Head of caudate nucleus (tissue), 42 donors: ENCODE results near the gene MAP4K3.
"Not testable (repeated sequence)": the region's sequence is repeated elsewhere in the genome, so short reads cannot be mapped to it uniquely, and the experiment has no call there.

ENCODE experiments used
- DNase-seq, 42 donors: peaks; one replicate each; pipeline versions ENCODE4 v3.0.0 to v3.0.0-alpha.2; 2020 to 2021; ENCODE audit warnings: mixed read lengths in 7 of 42
- intact Hi-C: fragments of 100-400 bp; cut with DNase I; formaldehyde crosslinking; loops from one replicate; pipeline ENCODE4 v1.15.0; 2022

The MAP4K3 gene

GRCh38 chr2:39334529-39334928 is 102.6 kb downstream of the MAP4K3 start:
- intact Hi-C loops, result no loop called here

DNA sequence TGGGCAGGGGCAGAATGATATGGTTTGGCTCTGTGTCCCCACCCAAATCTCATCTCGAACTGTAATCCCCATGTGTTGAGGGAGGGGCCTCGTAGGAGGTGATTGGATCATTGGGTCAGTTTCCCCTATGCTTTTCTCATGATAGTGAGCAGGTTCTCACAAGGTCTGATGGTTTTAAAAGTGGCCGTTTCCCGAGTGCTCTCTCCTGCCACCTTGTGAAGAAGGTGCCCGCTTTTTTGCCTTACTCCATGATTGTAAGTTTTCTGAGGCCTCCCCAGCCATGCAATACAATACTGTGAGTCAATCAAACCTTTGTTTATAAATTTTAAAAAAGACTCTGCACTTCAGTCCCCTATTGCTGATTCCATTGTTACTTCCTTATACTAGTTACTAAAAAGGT is 110.4 kb downstream of the MAP4K3 start:
- intact Hi-C loops, result no loop called here
- no peak for DNase-seq

More at GRCh38 chr2:39334529-39334928, 102.6 kb downstream of the MAP4K3 start:
- no peak for DNase-seq

- intact Hi-C loops, result no loop called here
- no peak for DNase-seq
Observed at GRCh38 chr2:39325966-39326365, 111.1 kb downstream of the MAP4K3 start.

GRCh38 chr2:39321056-39322035 is 115.7 kb downstream of the MAP4K3 start:
- DNase-seq, intact Hi-C loops: not testable (repeated sequence)

DNA sequence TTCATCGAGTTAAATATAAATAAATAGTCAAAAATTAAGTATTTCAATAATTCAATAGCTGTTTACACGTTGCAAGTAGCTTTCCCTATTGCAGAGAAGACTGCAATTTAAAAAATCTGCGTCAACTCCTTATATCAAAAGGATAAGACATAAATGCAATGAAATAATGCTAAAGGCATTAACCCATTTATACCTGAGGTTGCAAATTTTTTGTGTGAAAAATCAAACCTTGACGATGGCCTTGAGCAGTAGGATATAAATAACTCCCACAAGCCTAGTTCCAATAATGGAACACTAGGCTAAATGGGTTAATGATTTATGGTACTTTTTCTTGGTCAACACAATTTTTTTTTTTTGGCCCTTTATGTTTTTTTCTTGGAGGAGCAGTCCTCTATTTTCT is 116.9 kb downstream of the MAP4K3 start:
- DNase-seq, result no peak
- intact Hi-C loops, result no loop called here

- no peak for DNase-seq
- intact Hi-C loops, result no loop called here
Observed at GRCh38 chr2:39313575-39313974, 123.5 kb downstream of the MAP4K3 start.

- DNase-seq, result no peak
- intact Hi-C loops, result no loop called here
Observed at GRCh38 chr2:39311469-39311868, 125.6 kb downstream of the MAP4K3 start.

DNA sequence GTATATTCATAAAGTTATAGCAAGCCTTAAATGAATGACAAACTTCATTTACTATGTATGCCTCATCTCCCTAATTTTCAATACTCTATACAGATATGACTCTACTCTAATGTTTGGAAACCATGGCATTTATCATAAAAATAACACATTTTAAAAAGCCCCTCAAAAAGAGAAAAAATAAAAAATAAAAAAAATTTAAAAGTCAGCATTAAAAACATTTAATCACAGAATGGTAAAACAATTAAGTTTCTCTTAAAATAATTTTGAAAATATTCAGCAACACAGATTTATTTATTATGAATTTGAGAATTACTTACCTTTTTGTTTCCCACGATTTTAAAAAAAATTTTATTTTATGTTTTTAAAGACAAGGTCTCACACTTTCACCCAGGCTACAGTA is 128.3 kb downstream of the MAP4K3 start:
- DNase-seq, result no peak
- intact Hi-C loops, result no loop called here

DNA sequence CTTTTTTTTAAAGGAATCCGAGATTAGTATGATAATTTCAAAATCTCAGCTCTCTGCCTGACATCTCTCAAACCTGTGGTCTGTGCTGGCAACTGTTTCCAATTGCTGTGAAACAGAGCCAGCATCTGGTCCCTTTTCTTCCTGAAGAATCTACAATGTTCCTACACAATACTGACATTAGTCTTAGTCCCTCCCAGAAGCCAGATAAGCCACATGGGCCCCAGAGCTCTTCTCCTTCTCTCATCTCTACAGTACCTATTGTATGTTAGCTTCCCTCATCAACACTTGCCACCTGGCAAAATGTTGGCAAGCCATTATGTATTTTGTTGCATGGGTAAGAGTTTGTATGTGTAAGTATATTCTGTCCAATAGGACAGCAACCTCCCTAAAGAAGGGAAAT is 130.5 kb downstream of the MAP4K3 start:
- no peak for DNase-seq
- intact Hi-C loops, result no loop called here

- no peak for DNase-seq
- intact Hi-C loops, result no loop called here
Observed at GRCh38 chr2:39304729-39305128, 132.4 kb downstream of the MAP4K3 start.

DNA sequence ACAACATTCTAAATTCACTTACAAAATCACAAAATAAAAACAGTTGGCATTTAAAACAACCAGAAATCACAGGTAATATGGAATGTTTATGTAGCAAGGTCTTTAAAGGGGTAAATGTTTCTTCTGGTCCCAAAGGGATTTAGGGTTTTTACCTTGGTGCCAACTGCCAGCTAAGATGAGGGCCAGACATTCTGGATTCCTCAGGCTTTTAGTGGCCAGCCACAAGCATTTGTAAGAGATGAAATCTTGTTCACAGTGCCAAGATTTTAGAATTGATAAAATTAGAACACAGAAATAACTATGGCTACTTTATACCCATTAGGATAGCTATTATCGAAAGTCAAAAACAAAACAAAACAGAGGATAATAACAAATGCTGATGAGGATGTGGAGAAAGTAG is 132.9 kb downstream of the MAP4K3 start:
- intact Hi-C loops, result no loop called here
- DNase-seq, result no peak

DNA sequence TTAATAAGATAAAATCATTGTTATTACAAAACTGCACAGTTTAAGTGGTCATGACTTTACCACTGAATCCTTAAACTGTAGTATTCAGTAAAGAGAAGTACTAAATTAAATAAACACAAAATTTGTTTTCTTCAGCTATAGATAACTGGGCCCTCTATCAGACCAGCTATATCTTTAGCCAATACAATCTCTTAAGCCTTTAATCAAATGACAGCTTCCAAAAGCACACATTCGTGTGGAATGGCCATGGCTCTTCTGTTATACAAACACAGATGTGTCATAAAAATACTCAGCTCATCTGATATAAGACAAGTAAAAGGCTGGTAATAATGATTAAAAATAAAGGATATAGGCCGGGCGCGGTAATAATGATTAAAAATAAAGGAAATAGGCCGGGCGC is 135.7 kb downstream of the MAP4K3 start:
- intact Hi-C loops, result no loop called here
- no peak for DNase-seq

DNA sequence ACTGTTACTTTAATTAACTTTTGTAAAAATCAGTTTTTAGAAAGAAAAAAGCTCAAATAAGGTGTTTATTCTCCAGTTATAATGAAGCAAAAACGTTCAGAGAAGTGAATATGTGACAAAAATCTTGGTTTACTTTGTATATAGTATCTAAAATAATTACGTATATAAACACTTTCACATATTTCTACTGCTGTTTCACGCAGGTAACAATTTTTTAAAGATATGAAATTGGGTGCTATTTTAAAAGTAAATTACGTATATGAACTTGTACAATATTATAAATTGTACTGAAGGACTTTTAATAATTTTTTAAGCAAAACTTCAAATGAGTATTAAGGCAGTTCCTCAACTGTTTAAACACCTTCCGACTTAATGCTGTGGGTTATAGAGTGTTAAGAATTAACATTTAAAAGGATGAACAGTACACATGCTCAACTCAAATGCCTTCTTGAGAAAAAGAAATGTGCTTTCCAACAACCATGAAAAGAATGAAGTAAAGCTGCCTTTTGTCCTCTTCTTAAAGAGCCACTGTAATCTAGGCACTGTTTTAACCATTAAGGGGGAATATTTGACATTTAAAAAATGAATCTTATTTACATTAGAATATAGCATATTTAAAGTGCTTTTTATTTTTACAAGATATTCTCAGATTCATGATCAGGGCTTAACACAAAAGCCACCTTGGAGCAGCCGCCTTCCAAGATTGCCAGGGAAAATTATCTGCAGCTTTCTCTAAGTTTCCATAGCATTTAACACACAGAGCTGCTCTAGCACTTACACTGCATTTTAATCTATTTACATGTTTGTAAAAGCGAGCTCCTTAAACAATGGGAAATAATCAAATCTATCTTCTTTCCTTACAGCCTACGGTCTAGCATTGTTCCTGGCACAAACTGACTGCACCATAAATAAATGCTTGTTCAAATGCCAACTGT is 136.8 kb downstream of the MAP4K3 start:
- intact Hi-C loops, result no loop called here

GRCh38 chr2:39290433-39290832 is 146.7 kb downstream of the MAP4K3 start:
- intact Hi-C loops, result no loop called here
- no peak for DNase-seq

More for the DNA sequence above, 136.8 kb downstream of the MAP4K3 start:
- DNase-seq, result no peak

GRCh38 chr2:39289609-39290008 is 147.5 kb downstream of the MAP4K3 start:
- intact Hi-C loops, result no loop called here
- no peak for DNase-seq

DNA sequence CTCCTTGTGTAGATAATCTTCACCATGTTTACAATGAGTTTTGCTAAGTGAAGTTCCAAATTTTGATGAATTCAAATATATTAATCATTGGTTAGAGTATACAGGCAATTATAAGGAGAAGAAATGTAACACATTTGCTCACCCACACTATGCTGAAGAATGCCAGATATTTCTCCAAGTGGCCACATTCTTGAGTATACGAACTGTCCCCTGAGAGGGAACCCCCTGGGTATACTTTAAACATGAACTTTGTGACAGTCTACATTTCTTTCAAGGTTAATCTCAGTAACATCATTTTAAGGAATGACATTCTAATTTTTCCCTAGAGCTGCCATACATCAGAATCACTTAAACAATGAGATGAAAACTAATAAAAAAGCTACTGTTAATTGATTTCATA is 153.5 kb downstream of the MAP4K3 start:
- no peak for DNase-seq
- intact Hi-C loops, result no loop called here

DNA sequence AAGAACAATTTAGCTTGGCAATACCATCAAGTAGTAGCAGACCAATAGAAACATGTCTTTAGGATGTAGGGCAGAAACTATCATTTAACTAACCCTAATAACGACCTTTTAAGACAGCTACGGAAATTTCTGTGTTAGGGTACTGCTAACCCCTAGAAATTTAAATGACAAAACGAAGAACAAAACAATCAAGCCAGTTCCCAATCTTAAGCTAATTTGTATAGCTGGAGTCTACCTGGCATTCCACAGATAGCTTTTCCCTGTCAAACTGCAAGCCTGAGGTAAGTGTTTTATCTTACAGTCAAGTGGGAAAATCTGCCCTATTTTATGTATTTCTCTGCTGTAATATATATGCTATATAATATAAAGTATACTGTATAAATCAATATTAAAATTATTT is 155.7 kb downstream of the MAP4K3 start:
- no peak for DNase-seq
- intact Hi-C loops, result no loop called here

DNA sequence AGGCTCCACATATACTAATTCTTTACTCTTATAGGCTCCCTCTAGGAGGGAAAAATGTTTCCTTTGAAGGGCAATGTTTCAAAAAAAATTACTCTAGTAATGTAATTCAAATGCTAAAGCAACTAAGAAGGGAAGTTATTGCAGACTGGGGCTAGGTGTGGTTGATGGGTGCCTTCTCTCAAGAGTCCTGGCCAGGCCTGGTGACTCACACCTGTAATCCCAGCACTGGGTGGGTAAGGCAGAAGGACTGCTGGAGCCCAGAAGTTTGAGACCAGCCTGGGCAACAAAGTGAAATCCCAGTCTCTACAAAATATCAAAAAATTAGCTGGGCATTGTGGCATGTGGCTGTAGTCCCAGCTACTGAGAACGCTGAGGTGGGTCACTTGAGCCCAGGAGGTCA is 162.1 kb downstream of the MAP4K3 start:
- intact Hi-C loops, result no loop called here
- DNase-seq, result no peak

DNA sequence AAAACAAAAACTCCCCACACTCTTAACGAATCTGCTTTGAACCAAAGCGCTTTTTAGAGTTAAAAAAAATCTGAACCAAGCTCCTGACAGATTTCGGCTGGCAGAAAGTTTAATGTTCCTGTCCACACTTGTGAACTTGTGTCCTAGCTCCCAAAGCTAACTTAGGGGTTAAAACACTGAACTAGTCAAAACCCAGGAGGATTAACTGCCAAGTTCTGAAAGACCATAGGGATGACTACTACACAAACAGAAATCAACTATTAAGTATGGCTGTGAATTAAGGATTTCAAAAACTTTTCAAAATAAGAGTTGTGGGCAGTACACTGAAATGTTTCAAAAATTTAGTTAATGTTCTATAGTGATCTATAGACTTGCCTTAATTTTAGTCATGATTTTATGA is 167.1 kb downstream of the MAP4K3 start:
- DNase-seq, result no peak
- intact Hi-C loops, result no loop called here

DNA sequence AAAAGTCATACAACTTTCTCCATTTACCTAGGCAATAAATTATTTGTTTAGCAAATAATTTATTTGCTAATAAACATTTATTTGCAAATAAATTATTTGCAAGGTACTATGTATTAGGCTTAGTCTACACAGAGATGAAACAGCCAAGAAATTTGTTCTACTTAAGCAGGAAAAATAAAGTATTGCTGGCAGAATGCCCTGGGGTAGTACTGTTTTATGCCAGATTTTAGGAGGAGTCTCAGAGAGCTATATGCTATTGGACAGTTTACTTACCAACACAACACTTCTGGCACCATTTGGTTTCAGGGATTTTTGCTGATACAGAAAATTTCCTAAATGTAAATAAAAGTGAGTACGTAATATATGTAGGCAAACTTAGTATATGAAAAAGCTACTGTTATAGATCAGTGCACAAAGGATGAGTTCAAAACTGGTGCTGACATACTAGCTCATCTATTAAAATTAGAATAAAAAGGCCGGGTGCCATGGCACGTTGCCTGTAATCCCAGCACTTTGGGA is 170.1 kb downstream of the MAP4K3 start:
- DNase-seq, result no peak
- intact Hi-C loops, result no loop called here
